Measurements from ENCODE around the gene CHRNB2. TPM values are rescaled to one million over a fixed set of nuclear protein-coding genes. Genes with fewer than 3 reads are reported as not detected.

The CHRNB2 gene
- total RNA-seq, 1 donor = under 0.01 TPM

GRCh38 chr1:154552036-154552435 lies 15.5 kb upstream of the CHRNB2 start:
- Histone ChIP-seq H3K4me2 (ENCODE audit: insufficient read depth, low read length) (no peak overlapping the region), H2AFZ (ENCODE audit: low read length) (no peak overlapping the region), H3K27ac (ENCODE audit: low read depth, low read length) (no peak overlapping the region), H3K27me3 (ENCODE audit: insufficient read depth, low read length) (no peaks in the 10 kb centered on the region), H3K36me3 (ENCODE audit: insufficient read depth, low read length) (peaks cover 71% of the 10 kb centered on the region), H3K9me3 (ENCODE audit: low read depth, low read length) (no peaks in the 10 kb centered on the region), H3K79me2 (ENCODE audit: insufficient read depth, low read length) (peaks cover 26% of the 10 kb centered on the region), H3K4me1 (ENCODE audit: insufficient read depth, low read length) (peaks cover 15% of the 10 kb centered on the region), H4K20me1 (ENCODE audit: insufficient read depth, low read length) (peaks cover 35% of the 10 kb centered on the region), H3K4me3 (ENCODE audit: insufficient read depth, low read length) (no peak overlapping the region)
- no peak for TF ChIP-seq CTCF (IDR thresholded peaks at IDR 0.05; ENCODE audit: extremely low read depth, low read depth, low read length)
- no peak for DNase-seq (ENCODE audit: insufficient read length, low spot score, missing footprints)

- H3K27ac ChIP-seq (ENCODE audit: low read depth, low read length) = no peak overlapping the region
- peaks cover 37% of the 10 kb centered on the region for H3K79me2 ChIP-seq (ENCODE audit: insufficient read depth, low read length)
- no peak for TF ChIP-seq CTCF (IDR thresholded peaks at IDR 0.05; ENCODE audit: extremely low read depth, low read depth, low read length)
- no peak overlapping the region for H2AFZ ChIP-seq (ENCODE audit: low read length)
- DNase-seq (ENCODE audit: insufficient read length, low spot score, missing footprints) = peak; percentile 59
- H3K4me3 ChIP-seq (ENCODE audit: insufficient read depth, low read length) = no peak overlapping the region
- peaks cover 71% of the 10 kb centered on the region for H3K36me3 ChIP-seq (ENCODE audit: insufficient read depth, low read length)
- H3K4me1 ChIP-seq (ENCODE audit: insufficient read depth, low read length) = peaks cover 22% of the 10 kb centered on the region
- no peak overlapping the region for H3K4me2 ChIP-seq (ENCODE audit: insufficient read depth, low read length)
- H3K9me3 ChIP-seq (ENCODE audit: low read depth, low read length) = no peaks in the 10 kb centered on the region
- peaks cover 42% of the 10 kb centered on the region for H4K20me1 ChIP-seq (ENCODE audit: insufficient read depth, low read length)
- no peaks in the 10 kb centered on the region for H3K27me3 ChIP-seq (ENCODE audit: insufficient read depth, low read length)
Observed at GRCh38 chr1:154553056-154554030, 14.2 kb upstream of the CHRNB2 start.

- Histone ChIP-seq H2AFZ (ENCODE audit: low read length) (no peak overlapping the region), H4K20me1 (ENCODE audit: insufficient read depth, low read length) (peaks cover 32% of the 10 kb centered on the region), H3K4me2 (ENCODE audit: insufficient read depth, low read length) (peak overlapping the region; percentile 99), H3K79me2 (ENCODE audit: insufficient read depth, low read length) (peaks cover 37% of the 10 kb centered on the region), H3K27me3 (ENCODE audit: insufficient read depth, low read length) (no peaks in the 10 kb centered on the region), H3K4me1 (ENCODE audit: insufficient read depth, low read length) (peaks cover 26% of the 10 kb centered on the region), H3K36me3 (ENCODE audit: insufficient read depth, low read length) (peaks cover 45% of the 10 kb centered on the region), H3K27ac (ENCODE audit: low read depth, low read length) (peak overlapping the region; percentile 35), H3K9me3 (ENCODE audit: low read depth, low read length) (no peaks in the 10 kb centered on the region), H3K4me3 (ENCODE audit: insufficient read depth, low read length) (peak overlapping the region; percentile 84)
- TF ChIP-seq CTCF (IDR thresholded peaks at IDR 0.05; ENCODE audit: extremely low read depth, low read depth, low read length) = no peak
- peak; percentile 78 for DNase-seq (ENCODE audit: insufficient read length, low spot score, missing footprints)
Observed at GRCh38 chr1:154556422-154556821, 11.2 kb upstream of the CHRNB2 start.

- Histone ChIP-seq H3K4me3 (ENCODE audit: insufficient read depth, low read length) (peak overlapping the region; percentile 84), H3K4me1 (ENCODE audit: insufficient read depth, low read length) (peaks cover 26% of the 10 kb centered on the region), H3K27ac (ENCODE audit: low read depth, low read length) (peak overlapping the region; percentile 68), H3K9me3 (ENCODE audit: low read depth, low read length) (no peaks in the 10 kb centered on the region), H4K20me1 (ENCODE audit: insufficient read depth, low read length) (peaks cover 31% of the 10 kb centered on the region), H3K4me2 (ENCODE audit: insufficient read depth, low read length) (peak overlapping the region; percentile 99), H3K36me3 (ENCODE audit: insufficient read depth, low read length) (peaks cover 35% of the 10 kb centered on the region), H3K79me2 (ENCODE audit: insufficient read depth, low read length) (peaks cover 37% of the 10 kb centered on the region), H2AFZ (ENCODE audit: low read length) (peak overlapping the region; percentile 16), H3K27me3 (ENCODE audit: insufficient read depth, low read length) (no peaks in the 10 kb centered on the region)
- TF ChIP-seq CTCF (IDR thresholded peaks at IDR 0.05; ENCODE audit: extremely low read depth, low read depth, low read length) = no peak
- DNase-seq (ENCODE audit: insufficient read length, low spot score, missing footprints) = no peak
Observed at GRCh38 chr1:154557248-154557938, 10.2 kb upstream of the CHRNB2 start.

All from osteoblast (primary cell).